ENCODE measurements around the gene CDK4.

- TF ChIP-seq CTCF (IDR thresholded peaks at IDR 0.05), result no peak
- no peak for TF ChIP-seq POLR2A (IDR thresholded peaks at IDR 0.05)
Observed at GRCh38 chr12:57777367-57777766, 25.3 kb upstream of the CDK4 start.

All from tibial nerve (tissue), 3 donors.